Neural cell (in vitro differentiated cells): Measurements from ENCODE around the gene GRM6. TPM values are rescaled to one million over a fixed set of nuclear protein-coding genes. Genes with fewer than 3 reads are reported as not detected.
A peak's percentile ranks its signal among the peaks of the same experiment; 100 is the strongest.

Source experiments
- H2AFZ ChIP-seq: fragments of 200-600, 300-800 bp; sonication (generic), shearing (Covaris generic); 2 replicates; pipeline ENCODE4 v1.6.0; 2014; ENCODE audit warnings: low read depth, mild to moderate bottlenecking, antibody characterized with exemption, low read length, moderate library complexity
- H3F3A ChIP-seq: fragments of 200-600 bp; shearing (Covaris generic); 2 replicates; pipeline ENCODE4 v1.6.1; 2016; ENCODE audit warnings: mild to moderate bottlenecking, moderate library complexity, mixed read lengths, antibody characterized with exemption, low read length; ENCODE audit not compliant: insufficient read depth, poor library complexity, severe bottlenecking
- H3K27ac ChIP-seq: fragments of 200-600, 300-800 bp; sonication (generic), shearing (Covaris generic); 2 replicates; pipeline ENCODE4 v1.5.1; 2014; ENCODE audit warnings: mild to moderate bottlenecking, low read length, moderate library complexity
- H3K27me3 ChIP-seq: fragments of 300-800, 200-600 bp; sonication (generic), shearing (Covaris generic); 2 replicates; pipeline ENCODE4 v1.6.0; 2014; ENCODE audit warnings: mild to moderate bottlenecking, low read depth, low read length, moderate library complexity; ENCODE audit not compliant: insufficient read depth
- H3K36me3 ChIP-seq: fragments of 300-800, 200-600 bp; sonication (generic), shearing (Covaris generic); 2 replicates; pipeline ENCODE4 v1.5.1; 2014; ENCODE audit warnings: mild to moderate bottlenecking, antibody characterized with exemption, low read length, moderate library complexity; ENCODE audit not compliant: insufficient read depth
- H3K4me2 ChIP-seq: fragments of 300-800, 200-600 bp; sonication (generic), shearing (Covaris generic); 2 replicates; pipeline ENCODE4 v1.6.0; 2014; ENCODE audit warnings: mild to moderate bottlenecking, low read length
- H3K4me3 ChIP-seq: fragments of 300-800, 200-600 bp; sonication (generic), shearing (Covaris generic); 2 replicates; pipeline ENCODE4 v1.5.1; 2014; ENCODE audit warnings: mild to moderate bottlenecking, low read length, moderate library complexity
- H3K79me2 ChIP-seq: fragments of 200-600 bp; shearing (Covaris generic); replicated peaks from 2 replicates; pipeline ENCODE4 v1.6.0; 2014; ENCODE audit warnings: mild to moderate bottlenecking, low read length, moderate library complexity; ENCODE audit not compliant: insufficient read depth
- H3K9ac ChIP-seq: fragments of 300-800, 200-600 bp; sonication (generic), shearing (Covaris generic); 2 replicates; pipeline ENCODE4 v1.6.1; 2016; ENCODE audit warnings: mild to moderate bottlenecking, low read length, mixed read lengths
- H3K9me2 ChIP-seq: fragments of 200-600 bp; shearing (Covaris generic); 2 replicates; pipeline ENCODE4 v1.6.1; 2016; ENCODE audit warnings: mild to moderate bottlenecking, low read length, mixed read lengths; ENCODE audit not compliant: insufficient read depth
- H3K9me3 ChIP-seq: fragments of 200-600, 300-800 bp; sonication (generic), shearing (Covaris generic); 2 replicates; pipeline ENCODE4 v1.6.1; 2016; ENCODE audit warnings: mild to moderate bottlenecking, mixed run types, low read length, moderate library complexity, mixed read lengths
- H4K20me1 ChIP-seq: fragments of 200-600 bp; shearing (Covaris generic); 2 replicates; pipeline ENCODE4 v1.6.1; 2016; ENCODE audit warnings: mild to moderate bottlenecking, mixed run types; ENCODE audit not compliant: insufficient read depth
- CTCF ChIP-seq: fragments of 450-650 bp; IDR thresholded peaks from 2 replicates; pipeline ENCODE4 v1.5.1; 2014; ENCODE audit warnings: antibody characterized with exemption, mild to moderate bottlenecking, moderate library complexity; ENCODE audit not compliant: poor library complexity, severe bottlenecking
- EP300 ChIP-seq: fragments of 450-650 bp; conservative IDR thresholded peaks from 2 replicates; pipeline ENCODE4 v1.6.1; 2014; ENCODE audit warnings: antibody characterized with exemption, mild to moderate bottlenecking, moderate library complexity; ENCODE audit not compliant: poor library complexity, severe bottlenecking
- EZH2 ChIP-seq: fragments of 200-600, 300-800 bp; shearing (Covaris generic), sonication (generic); IDR thresholded peaks from 2 replicates; pipeline ENCODE4 v1.6.1; 2014; ENCODE audit warnings: antibody characterized with exemption, low read length, borderline replicate concordance, mild to moderate bottlenecking; ENCODE audit not compliant: insufficient read depth, poor library complexity, severe bottlenecking
- MXI1 ChIP-seq: fragments of 450-650 bp; conservative IDR thresholded peaks from 2 replicates; pipeline ENCODE4 v1.6.1; 2014; ENCODE audit warnings: antibody characterized with exemption, mild to moderate bottlenecking; ENCODE audit not compliant: poor library complexity, severe bottlenecking
- POLR2AphosphoS5 ChIP-seq: IDR thresholded peaks from 2 replicates; pipeline ENCODE4 v1.6.1; 2012
- RAD21 ChIP-seq: fragments of 450-650 bp; conservative IDR thresholded peaks from 2 replicates; pipeline ENCODE4 v1.6.1; 2014; ENCODE audit warnings: antibody characterized with exemption, mild to moderate bottlenecking, moderate library complexity
- SMC3 ChIP-seq: fragments of 450-650 bp; conservative IDR thresholded peaks from 2 replicates; pipeline ENCODE4 v1.6.1; 2014; ENCODE audit warnings: antibody characterized with exemption, mild to moderate bottlenecking, moderate library complexity; ENCODE audit not compliant: poor library complexity
- TAF1 ChIP-seq: IDR thresholded peaks from 2 replicates; pipeline ENCODE4 v1.6.1; 2012; ENCODE audit warnings: low read depth
- polyA plus RNA-seq: library from polyadenylated mRNA; depleted of rRNA; stranded (reverse); fragments of >200 nt; gene quantifications from 2 replicates; pipeline ENCODE4 v1.2.3, GENCODE V29; 2014
- TF ChIP-seq, protein P1 (sequence below): IDR thresholded peaks from 2 replicates; pipeline ENCODE4 v1.6.1; 2012; ENCODE audit warnings: borderline replicate concordance

The GRM6 gene
- polyA plus RNA-seq, 1 donor from 2014 or later, result not detected

DNA sequence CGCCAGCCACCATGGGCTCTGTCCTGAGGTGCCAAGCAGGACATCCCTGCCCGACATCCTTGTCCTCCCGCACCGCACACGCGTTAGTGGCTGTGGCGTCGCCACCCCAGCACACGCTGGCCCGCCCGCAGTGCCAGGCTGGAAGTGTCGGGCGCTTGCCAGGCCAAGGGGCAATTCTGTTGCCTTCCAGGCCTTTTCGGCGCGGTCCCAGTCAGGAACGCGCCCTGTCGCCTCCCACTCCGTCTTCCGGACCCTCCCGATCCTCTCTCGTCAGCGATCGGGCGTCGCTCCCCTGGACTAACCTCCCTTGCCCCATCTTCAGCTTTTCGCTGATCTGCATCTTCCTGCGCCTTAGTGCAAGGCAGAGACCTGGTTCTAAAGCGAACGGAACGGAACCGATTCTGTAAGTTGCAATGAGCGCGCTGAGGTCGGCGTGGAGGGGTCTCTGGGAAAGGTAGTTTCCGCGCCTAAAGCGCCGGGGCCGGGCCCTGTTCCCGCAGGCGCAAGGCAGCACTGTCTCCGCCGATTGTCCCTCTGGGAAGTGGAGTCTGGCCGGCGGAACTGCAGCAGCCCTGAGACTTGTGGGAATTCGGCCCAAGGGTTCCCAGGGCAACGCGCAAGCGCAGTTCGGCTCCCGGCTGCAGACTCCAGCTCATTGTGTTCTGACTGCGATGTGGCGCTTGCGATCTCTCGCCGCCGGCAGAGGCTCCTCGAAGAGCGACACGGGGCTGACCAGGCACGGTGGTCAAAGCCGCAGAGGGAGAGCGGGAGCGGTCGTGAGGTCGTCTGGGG, 54.4 kb downstream of the GRM6 start, which contains the start of gene ZNF454:
Gene ZNF454, plus strand, starts transcription at position 630 of the 792 bp plus-strand sequence. CDS start 1,594 bp downstream, outside the sequence.
- Histone ChIP-seq H3K9me3 (peaks cover 43% of the 10 kb centered on the region), H3K9ac (peak within 1 kb of the TSS; percentile 46), H3K36me3 (no peaks in the 10 kb centered on the region), H3K4me3 (peak within 1 kb of the TSS; percentile 63), H3K27ac (no peak within 1 kb of the TSS), H3K4me2 (no peak within 1 kb of the TSS), H2AFZ (no peak within 1 kb of the TSS), H3K79me2 (no peaks in the 10 kb centered on the region), H3F3A (no peaks in the 10 kb centered on the region), H3K9me2 (no peaks in the 10 kb centered on the region), H4K20me1 (no peaks in the 10 kb centered on the region), H3K27me3 (no peaks in the 10 kb centered on the region)
- no peak for TF ChIP-seq RAD21
- TF ChIP-seq, protein P1, sequence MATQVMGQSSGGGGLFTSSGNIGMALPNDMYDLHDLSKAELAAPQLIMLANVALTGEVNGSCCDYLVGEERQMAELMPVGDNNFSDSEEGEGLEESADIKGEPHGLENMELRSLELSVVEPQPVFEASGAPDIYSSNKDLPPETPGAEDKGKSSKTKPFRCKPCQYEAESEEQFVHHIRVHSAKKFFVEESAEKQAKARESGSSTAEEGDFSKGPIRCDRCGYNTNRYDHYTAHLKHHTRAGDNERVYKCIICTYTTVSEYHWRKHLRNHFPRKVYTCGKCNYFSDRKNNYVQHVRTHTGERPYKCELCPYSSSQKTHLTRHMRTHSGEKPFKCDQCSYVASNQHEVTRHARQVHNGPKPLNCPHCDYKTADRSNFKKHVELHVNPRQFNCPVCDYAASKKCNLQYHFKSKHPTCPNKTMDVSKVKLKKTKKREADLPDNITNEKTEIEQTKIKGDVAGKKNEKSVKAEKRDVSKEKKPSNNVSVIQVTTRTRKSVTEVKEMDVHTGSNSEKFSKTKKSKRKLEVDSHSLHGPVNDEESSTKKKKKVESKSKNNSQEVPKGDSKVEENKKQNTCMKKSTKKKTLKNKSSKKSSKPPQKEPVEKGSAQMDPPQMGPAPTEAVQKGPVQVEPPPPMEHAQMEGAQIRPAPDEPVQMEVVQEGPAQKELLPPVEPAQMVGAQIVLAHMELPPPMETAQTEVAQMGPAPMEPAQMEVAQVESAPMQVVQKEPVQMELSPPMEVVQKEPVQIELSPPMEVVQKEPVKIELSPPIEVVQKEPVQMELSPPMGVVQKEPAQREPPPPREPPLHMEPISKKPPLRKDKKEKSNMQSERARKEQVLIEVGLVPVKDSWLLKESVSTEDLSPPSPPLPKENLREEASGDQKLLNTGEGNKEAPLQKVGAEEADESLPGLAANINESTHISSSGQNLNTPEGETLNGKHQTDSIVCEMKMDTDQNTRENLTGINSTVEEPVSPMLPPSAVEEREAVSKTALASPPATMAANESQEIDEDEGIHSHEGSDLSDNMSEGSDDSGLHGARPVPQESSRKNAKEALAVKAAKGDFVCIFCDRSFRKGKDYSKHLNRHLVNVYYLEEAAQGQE, result no peak
- TF ChIP-seq POLR2AphosphoS5, result no peak
- no peak for TF ChIP-seq MXI1
- no peak for TF ChIP-seq TAF1
- TF ChIP-seq SMC3, result no peak
- no peak for TF ChIP-seq EP300
- TF ChIP-seq EZH2, result no peak
- no peak for TF ChIP-seq CTCF

DNA sequence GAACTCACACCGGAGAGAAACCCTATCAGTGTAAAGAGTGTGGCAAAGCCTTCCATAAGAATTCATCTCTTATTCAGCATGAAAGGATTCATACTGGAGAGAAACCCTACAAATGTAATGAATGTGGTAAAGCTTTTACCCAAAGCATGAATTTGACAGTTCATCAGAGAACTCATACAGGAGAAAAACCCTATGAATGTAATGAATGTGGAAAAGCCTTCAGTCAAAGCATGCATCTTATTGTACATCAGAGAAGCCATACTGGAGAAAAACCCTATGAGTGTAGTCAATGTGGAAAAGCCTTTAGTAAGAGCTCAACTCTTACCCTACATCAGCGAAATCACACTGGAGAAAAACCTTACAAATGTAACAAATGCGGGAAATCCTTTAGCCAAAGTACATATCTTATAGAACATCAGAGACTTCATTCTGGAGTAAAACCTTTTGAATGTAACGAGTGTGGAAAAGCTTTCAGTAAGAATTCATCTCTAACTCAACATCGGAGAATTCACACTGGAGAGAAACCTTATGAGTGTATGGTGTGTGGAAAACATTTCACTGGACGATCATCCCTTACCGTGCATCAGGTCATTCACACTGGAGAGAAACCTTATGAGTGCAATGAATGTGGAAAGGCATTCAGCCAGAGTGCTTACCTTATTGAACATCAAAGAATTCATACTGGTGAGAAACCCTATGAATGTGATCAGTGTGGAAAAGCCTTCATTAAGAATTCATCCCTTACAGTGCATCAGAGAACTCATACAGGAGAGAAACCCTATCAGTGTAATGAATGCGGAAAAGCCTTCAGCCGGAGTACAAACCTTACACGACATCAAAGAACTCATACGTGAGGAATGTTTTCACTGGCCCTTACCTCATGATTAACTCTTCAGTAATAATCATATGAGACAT, 63.0 kb downstream of the GRM6 start:
- H3K36me3 ChIP-seq, result peaks cover 6% of the 10 kb centered on the region
- no peaks in the 10 kb centered on the region for H3K79me2 ChIP-seq
- H2AFZ ChIP-seq, result no peak overlapping the region
- H3K9ac ChIP-seq, result no peak overlapping the region
- H3K4me2 ChIP-seq, result no peak overlapping the region
- H3K9me2 ChIP-seq, result no peaks in the 10 kb centered on the region
- H3K4me3 ChIP-seq, result no peak overlapping the region
- no peaks in the 10 kb centered on the region for H3F3A ChIP-seq
- no peak overlapping the region for H3K27ac ChIP-seq
- no peaks in the 10 kb centered on the region for H4K20me1 ChIP-seq
- H3K9me3 ChIP-seq, result peaks cover 56% of the 10 kb centered on the region
- TF ChIP-seq TAF1, result no peak
- TF ChIP-seq MXI1, result no peak
- TF ChIP-seq SMC3, result no peak
- no peak for TF ChIP-seq EZH2
- TF ChIP-seq RAD21, result no peak
- no peak for TF ChIP-seq EP300
- TF ChIP-seq, protein P1, result no peak
- no peak for TF ChIP-seq POLR2AphosphoS5
- no peak for TF ChIP-seq CTCF
- no peaks in the 10 kb centered on the region for H3K27me3 ChIP-seq
